GM18511 (cell line): Measurements from ENCODE around the gene CD84.
"Not testable (repeated sequence)": the region's sequence is repeated elsewhere in the genome, so short reads cannot be mapped to it uniquely, and the experiment has no call there.

ENCODE experiments used
- ATAC-seq: cut with Tn5 transposase; IDR thresholded peaks from one replicate; pipeline ENCODE4 v1.9.1; 2021; ENCODE audit warnings: mild to moderate bottlenecking, moderate library complexity; ENCODE audit not compliant: unreplicated experiment

The CD84 gene

GRCh38 chr1:160576390-160576789 is 2.9 kb downstream of the CD84 start:
- ATAC-seq: no peak

GRCh38 chr1:160575112-160575664 is 4.1 kb downstream of the CD84 start:
- ATAC-seq: no peak

- no peak for ATAC-seq
These were observed 8.5 kb downstream of the CD84 start for GRCh38 chr1:160570840-160571239.

- ATAC-seq: no peak
These were observed 9.5 kb downstream of the CD84 start for GRCh38 chr1:160569806-160570205.

GRCh38 chr1:160567858-160568682 is 11.2 kb downstream of the CD84 start:
- ATAC-seq: peak; percentile 78

GRCh38 chr1:160567341-160567740 is 12.0 kb downstream of the CD84 start:
- ATAC-seq: no peak

GRCh38 chr1:160565564-160565963 is 13.7 kb downstream of the CD84 start:
- ATAC-seq: no peak

GRCh38 chr1:160563230-160563629 is 16.1 kb downstream of the CD84 start:
- not testable (repeated sequence) for ATAC-seq

- ATAC-seq: not testable (repeated sequence)
These were observed 16.6 kb downstream of the CD84 start for GRCh38 chr1:160562745-160563144.

GRCh38 chr1:160560806-160561205 is 18.5 kb downstream of the CD84 start:
- no peak for ATAC-seq

GRCh38 chr1:160560045-160560705 is 19.1 kb downstream of the CD84 start:
- ATAC-seq: no peak

- not testable (repeated sequence) for ATAC-seq
These were observed 19.9 kb downstream of the CD84 start for GRCh38 chr1:160559437-160559836.

- no peak for ATAC-seq
These were observed 20.5 kb downstream of the CD84 start for GRCh38 chr1:160558660-160559380.

GRCh38 chr1:160553778-160554177 is 25.5 kb downstream of the CD84 start:
- no peak for ATAC-seq

GRCh38 chr1:160552425-160552824 is 26.9 kb downstream of the CD84 start:
- no peak for ATAC-seq

GRCh38 chr1:160550572-160551034 is 28.7 kb downstream of the CD84 start:
- ATAC-seq: no peak

GRCh38 chr1:160549665-160550006 is 29.7 kb downstream of the CD84 start:
- peak; percentile 16 for ATAC-seq

- ATAC-seq: peak; percentile 66
These were observed 30.2 kb downstream of the CD84 start for GRCh38 chr1:160548960-160549664.

GRCh38 chr1:160548183-160548582 is 31.1 kb downstream of the CD84 start:
- no peak for ATAC-seq

- ATAC-seq: no peak
These were observed 31.9 kb downstream of the CD84 start for GRCh38 chr1:160547422-160547821.

GRCh38 chr1:160546942-160547341 is 32.4 kb downstream of the CD84 start:
- ATAC-seq: no peak
